WTC11 (cell line): Measurements from ENCODE around the gene TMTC2. TPM values are rescaled to one million over a fixed set of nuclear protein-coding genes. Genes with fewer than 3 reads are reported as not detected.
"Not testable (repeated sequence)": the region's sequence is repeated elsewhere in the genome, so short reads cannot be mapped to it uniquely, and the experiment has no call there.

ENCODE experiments used
- ATAC-seq: fragments of 200-7000 bp; cut with Tn5 transposase; 2 replicates; pipeline ENCODE4 v1.10.0; 2021; ENCODE audit warnings: mild to moderate bottlenecking, moderate library complexity
- CTCF ChIA-PET: fragments of 300-600 bp; sonication (Branson Sonifier 250); formaldehyde crosslinking; loops from one replicate; lab custom pipeline; 2021; ENCODE audit warnings: antibody characterized with exemption; lab: Charles Lee
- POLR2A ChIA-PET: fragments of 350-600 bp; sonication (Branson Sonifier 250); formaldehyde crosslinking; loops from one replicate; lab custom pipeline; 2021; ENCODE audit warnings: antibody characterized with exemption; lab: Charles Lee
- DNase-seq: peaks from one replicate; pipeline ENCODE4 v3.0.0; 2021; ENCODE audit warnings: low spot score
- H3K27ac Mint-ChIP-seq: 2 replicates; pipeline ENCODE4 v1.8.0; 2021; ENCODE audit warnings: mixed read lengths
- H3K27me3 Mint-ChIP-seq: 2 replicates; pipeline ENCODE4 v1.8.0; 2021; ENCODE audit warnings: low read depth, mild to moderate bottlenecking, moderate library complexity, mixed read lengths
- H3K36me3 Mint-ChIP-seq: 2 replicates; pipeline ENCODE4 v1.8.0; 2021; ENCODE audit warnings: mixed read lengths
- H3K4me1 Mint-ChIP-seq: 2 replicates; pipeline ENCODE4 v1.8.0; 2022; ENCODE audit warnings: mixed read lengths
- H3K4me3 Mint-ChIP-seq: 2 replicates; pipeline ENCODE4 v1.8.0; 2021; ENCODE audit warnings: mild to moderate bottlenecking, moderate library complexity, mixed read lengths
- H3K9me3 Mint-ChIP-seq: 2 replicates; pipeline ENCODE4 v1.8.0; 2021; ENCODE audit warnings: mixed read lengths
- ATF6 ChIP-seq: sonication (generic); formaldehyde crosslinking; IDR thresholded peaks from 2 replicates; pipeline ENCODE4 v1.8.1; 2023; ENCODE audit warnings: mild to moderate bottlenecking, missing genetic modification reagents
- CREB1 ChIP-seq: sonication (generic); formaldehyde crosslinking; IDR thresholded peaks from 2 replicates; pipeline ENCODE4 v1.8.0; 2023; ENCODE audit warnings: mild to moderate bottlenecking, missing genetic modification reagents
- E2F4 ChIP-seq: sonication (generic); formaldehyde crosslinking; IDR thresholded peaks from 2 replicates; pipeline ENCODE4 v1.8.1; 2022; ENCODE audit warnings: low read depth, mild to moderate bottlenecking, moderate library complexity, missing genetic modification reagents, borderline replicate concordance
- ELF4 ChIP-seq: sonication (generic); formaldehyde crosslinking; IDR thresholded peaks from 2 replicates; pipeline ENCODE4 v1.8.1; 2022; ENCODE audit warnings: low read depth, mild to moderate bottlenecking, moderate library complexity, missing genetic modification reagents
- FOXK1 ChIP-seq: sonication (generic); formaldehyde crosslinking; IDR thresholded peaks from 2 replicates; pipeline ENCODE4 v1.8.0; 2022; ENCODE audit warnings: mild to moderate bottlenecking, moderate library complexity, missing genetic modification reagents
- FOXP1 ChIP-seq: sonication (generic); formaldehyde crosslinking; IDR thresholded peaks from 2 replicates; pipeline ENCODE4 v1.8.0; 2022; ENCODE audit warnings: missing genetic modification reagents, mild to moderate bottlenecking, moderate library complexity, borderline replicate concordance
- FOXP4 ChIP-seq: sonication (generic); formaldehyde crosslinking; IDR thresholded peaks from 2 replicates; pipeline ENCODE4 v1.8.0; 2022; ENCODE audit warnings: mild to moderate bottlenecking, missing genetic modification reagents
- GTF2I ChIP-seq: fragments of 250-450 bp; sonication (Bioruptor Pico); conservative IDR thresholded peaks from 2 replicates; pipeline ENCODE4 v1.4.0; 2021; ENCODE audit warnings: mild to moderate bottlenecking
- JUN ChIP-seq: sonication (generic); formaldehyde crosslinking; IDR thresholded peaks from 2 replicates; pipeline ENCODE4 v1.8.0; 2023; ENCODE audit warnings: mild to moderate bottlenecking, missing genetic modification reagents
- KAT7 ChIP-seq: sonication (generic); formaldehyde crosslinking; IDR thresholded peaks from 2 replicates; pipeline ENCODE4 v1.8.1; 2023; ENCODE audit warnings: missing genetic modification reagents, mild to moderate bottlenecking, borderline replicate concordance
- MAX ChIP-seq: sonication (generic); formaldehyde crosslinking; IDR thresholded peaks from 2 replicates; pipeline ENCODE4 v1.8.0; 2022; ENCODE audit warnings: mild to moderate bottlenecking, missing genetic modification reagents
- MYBL2 ChIP-seq: sonication (generic); formaldehyde crosslinking; IDR thresholded peaks from 2 replicates; pipeline ENCODE4 v1.8.1; 2023; ENCODE audit warnings: mild to moderate bottlenecking, moderate library complexity, missing genetic modification reagents
- NFATC4 ChIP-seq: fragments of 250-450 bp; sonication (Bioruptor Pico); IDR thresholded peaks from 2 replicates; pipeline ENCODE4 v1.9.0; 2021; ENCODE audit warnings: mild to moderate bottlenecking
- NR2C2 ChIP-seq: sonication (generic); formaldehyde crosslinking; IDR thresholded peaks from 2 replicates; pipeline ENCODE4 v1.8.0; 2022; ENCODE audit warnings: mild to moderate bottlenecking, missing genetic modification reagents
- NR3C1 ChIP-seq: sonication (generic); formaldehyde crosslinking; conservative IDR thresholded peaks from 2 replicates; pipeline ENCODE4 v1.8.1; 2023; ENCODE audit warnings: low read depth, mild to moderate bottlenecking, missing genetic modification reagents
- OVOL2 ChIP-seq: fragments of 250-450 bp; sonication (Bioruptor Pico); IDR thresholded peaks from 2 replicates; pipeline ENCODE4 v1.9.0; 2021; ENCODE audit warnings: mild to moderate bottlenecking, borderline replicate concordance
- RELA ChIP-seq: sonication (generic); formaldehyde crosslinking; IDR thresholded peaks from 2 replicates; pipeline ENCODE4 v1.8.1; 2022; ENCODE audit warnings: missing genetic modification reagents, mild to moderate bottlenecking, borderline replicate concordance
- SMAD4 ChIP-seq: sonication (generic); formaldehyde crosslinking; IDR thresholded peaks from 2 replicates; pipeline ENCODE4 v1.8.0; 2022; ENCODE audit warnings: mild to moderate bottlenecking, missing genetic modification reagents
- TEAD1 ChIP-seq: sonication (generic); formaldehyde crosslinking; IDR thresholded peaks from 2 replicates; pipeline ENCODE4 v1.8.0; 2022; ENCODE audit warnings: mild to moderate bottlenecking, missing genetic modification reagents
- ZMAT4 ChIP-seq: fragments of 250-450 bp; sonication (Bioruptor Pico); IDR thresholded peaks from 2 replicates; pipeline ENCODE4 v1.9.0; 2021; ENCODE audit warnings: mild to moderate bottlenecking
- ZNF121 ChIP-seq: sonication (generic); formaldehyde crosslinking; IDR thresholded peaks from 2 replicates; pipeline ENCODE4 v1.8.0; 2023; ENCODE audit warnings: missing genetic modification reagents
- ZNF138 ChIP-seq: sonication (generic); formaldehyde crosslinking; conservative IDR thresholded peaks from 2 replicates; pipeline ENCODE4 v1.8.1; 2022; ENCODE audit warnings: mild to moderate bottlenecking, moderate library complexity, missing genetic modification reagents
- ZNF317 ChIP-seq: sonication (generic); formaldehyde crosslinking; IDR thresholded peaks from 2 replicates; pipeline ENCODE4 v1.8.1; 2023; ENCODE audit warnings: low read depth, mild to moderate bottlenecking, moderate library complexity, missing genetic modification reagents, borderline replicate concordance
- ZNF396 ChIP-seq: fragments of 250-450 bp; sonication (Bioruptor Pico); IDR thresholded peaks from 2 replicates; pipeline ENCODE4 v1.8.0; 2021; ENCODE audit warnings: mild to moderate bottlenecking, moderate library complexity, borderline replicate concordance
- ZSCAN18 ChIP-seq: fragments of 250-450 bp; sonication (Bioruptor Pico); IDR thresholded peaks from 2 replicates; pipeline ENCODE4 v2.1.2; 2022; ENCODE audit warnings: mild to moderate bottlenecking, moderate library complexity
- total RNA-seq: library from RNA; stranded (reverse); gene quantifications from 3 replicates; pipeline ENCODE4 v1.2.3, GENCODE V29; 2021

TMTC2 gene
- total RNA-seq, 1 experiment from 2014 or later: 6.4 TPM

GRCh38 chr12:82804601-82805000 lies 117.9 kb downstream of the TMTC2 start:
- H3K27ac Mint-ChIP-seq: peak overlapping the region; percentile 15; the same call in 1 of the 2 replicates
- no peak for DNase-seq
- CTCF ChIA-PET: no interaction called here
- no peak for TF ChIP-seq FOXP4 (CRISPR knock-in tag)
- TF ChIP-seq ZSCAN18 (CRISPR knock-in tag): no peak
- TF ChIP-seq NR3C1 (CRISPR knock-in tag): no peak
- TF ChIP-seq ZNF121 (CRISPR knock-in tag): no peak
- no peak for TF ChIP-seq MAX (CRISPR knock-in tag)
- TF ChIP-seq ELF4 (CRISPR knock-in tag): no peak
- no peak for TF ChIP-seq E2F4 (CRISPR knock-in tag)
- no peak for TF ChIP-seq OVOL2 (CRISPR knock-in tag)
- TF ChIP-seq NFATC4 (CRISPR knock-in tag): no peak
- TF ChIP-seq FOXP1 (CRISPR knock-in tag): no peak
- no peak for TF ChIP-seq ZNF317 (CRISPR knock-in tag)
- TF ChIP-seq MYBL2 (CRISPR knock-in tag): no peak
- no peak for TF ChIP-seq KAT7 (CRISPR knock-in tag)
- no peak for TF ChIP-seq SMAD4 (CRISPR knock-in tag)
- POLR2A ChIA-PET: no interaction called here
- H3K4me1 Mint-ChIP-seq: peaks cover 24% of the 10 kb centered on the region
- no peak for ATAC-seq
- H3K9me3 Mint-ChIP-seq: peaks cover 21% of the 10 kb centered on the region
- H3K36me3 Mint-ChIP-seq: peaks cover 15% of the 10 kb centered on the region
- no peaks in the 10 kb centered on the region for H3K27me3 Mint-ChIP-seq
- no peak overlapping the region for H3K4me3 Mint-ChIP-seq

GRCh38 chr12:82805004-82805403 lies 118.3 kb downstream of the TMTC2 start:
- CTCF ChIA-PET, POLR2A ChIA-PET, H3K27me3 Mint-ChIP-seq, ATAC-seq, H3K4me3 Mint-ChIP-seq, DNase-seq: not testable (repeated sequence)
- Mint-ChIP-seq H3K36me3 (peaks cover 15% of the 10 kb centered on the region), H3K9me3 (peaks cover 21% of the 10 kb centered on the region), H3K4me1 (peaks cover 28% of the 10 kb centered on the region), H3K27ac (peak overlapping the region; percentile 15; the same call in 1 of the 2 replicates)

- ATAC-seq: no peak
- Mint-ChIP-seq H3K9me3 (peaks cover 15% of the 10 kb centered on the region), H3K36me3 (peaks cover 9% of the 10 kb centered on the region), H3K27me3 (no peaks in the 10 kb centered on the region), H3K27ac (no peak overlapping the region), H3K4me1 (peaks cover 28% of the 10 kb centered on the region), H3K4me3 (no peak overlapping the region)
- POLR2A ChIA-PET: no interaction called here
- DNase-seq: no peak
- CTCF ChIA-PET: no interaction called here
- TF ChIP-seq ZNF138 (CRISPR knock-in tag) (no peak), FOXK1 (CRISPR knock-in tag) (no peak), RELA (no peak), TEAD1 (CRISPR knock-in tag) (no peak), CREB1 (no peak), ATF6 (CRISPR knock-in tag) (no peak), NR2C2 (no peak), E2F4 (CRISPR knock-in tag) (no peak), ZNF396 (no peak), ZMAT4 (CRISPR knock-in tag) (no peak), JUN (CRISPR knock-in tag) (no peak), GTF2I (CRISPR knock-in tag) (no peak)
Measured at GRCh38 chr12:82805812-82806497, 119.2 kb downstream of the TMTC2 start.
